DMS79 treated with DMSO at 0.1 percent for 48 hours (cell line): Measurements from ENCODE around the gene FLVCR1.
"Not testable (repeated sequence)": the region's sequence is repeated elsewhere in the genome, so short reads cannot be mapped to it uniquely, and the experiment has no call there.

Source experiments
- DNase-seq: peaks from one replicate; lab custom pipeline; 2025; lab: John Stamatoyannopoulos, UW

FLVCR1 gene

GRCh38 chr1:212857992-212858460, at the start of gene FLVCR1:
FLVCR1 (plus strand) TSS chr1:212858275; CDS start chr1:212858453, 178 bp downstream.
- DNase-seq = peak; percentile 95

DNA sequence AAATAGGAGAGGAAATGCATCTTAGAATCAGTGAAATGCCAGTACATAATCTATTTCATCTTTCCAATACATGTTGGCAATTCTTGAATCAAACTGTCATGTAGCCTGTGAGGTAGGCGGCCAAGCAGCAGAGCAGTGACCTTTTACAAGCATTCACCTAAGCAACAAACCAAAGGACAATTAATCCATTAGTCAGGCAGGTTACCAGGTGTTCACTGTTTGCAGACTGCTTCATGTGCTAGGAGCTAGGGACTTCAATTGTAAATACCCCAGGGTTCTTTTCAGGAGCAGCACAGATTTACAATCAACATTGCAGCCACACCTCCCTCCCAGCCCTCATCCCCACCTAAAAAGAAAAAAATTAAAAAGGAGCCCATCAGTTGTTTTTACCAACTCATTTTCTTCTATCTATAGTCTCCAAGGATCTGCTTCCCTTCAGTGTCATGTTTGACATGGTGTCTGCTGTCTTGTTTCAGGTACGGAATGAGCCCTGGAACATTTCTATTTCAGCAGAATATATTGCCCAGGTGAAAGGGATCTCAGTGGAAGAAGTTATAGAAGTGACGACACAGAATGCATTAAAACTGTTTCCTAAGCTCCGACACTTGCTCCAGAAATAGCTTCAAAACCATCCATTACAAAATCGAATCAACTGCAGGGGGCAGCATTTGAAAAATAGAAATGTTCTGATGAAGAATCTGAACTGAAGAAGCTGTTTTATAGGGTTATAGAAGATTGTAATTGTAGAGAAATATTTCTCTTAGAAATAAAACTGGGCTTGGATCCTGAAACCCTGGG, 43.3 kb upstream of the FLVCR1 start:
- DNase-seq = no peak

DNA sequence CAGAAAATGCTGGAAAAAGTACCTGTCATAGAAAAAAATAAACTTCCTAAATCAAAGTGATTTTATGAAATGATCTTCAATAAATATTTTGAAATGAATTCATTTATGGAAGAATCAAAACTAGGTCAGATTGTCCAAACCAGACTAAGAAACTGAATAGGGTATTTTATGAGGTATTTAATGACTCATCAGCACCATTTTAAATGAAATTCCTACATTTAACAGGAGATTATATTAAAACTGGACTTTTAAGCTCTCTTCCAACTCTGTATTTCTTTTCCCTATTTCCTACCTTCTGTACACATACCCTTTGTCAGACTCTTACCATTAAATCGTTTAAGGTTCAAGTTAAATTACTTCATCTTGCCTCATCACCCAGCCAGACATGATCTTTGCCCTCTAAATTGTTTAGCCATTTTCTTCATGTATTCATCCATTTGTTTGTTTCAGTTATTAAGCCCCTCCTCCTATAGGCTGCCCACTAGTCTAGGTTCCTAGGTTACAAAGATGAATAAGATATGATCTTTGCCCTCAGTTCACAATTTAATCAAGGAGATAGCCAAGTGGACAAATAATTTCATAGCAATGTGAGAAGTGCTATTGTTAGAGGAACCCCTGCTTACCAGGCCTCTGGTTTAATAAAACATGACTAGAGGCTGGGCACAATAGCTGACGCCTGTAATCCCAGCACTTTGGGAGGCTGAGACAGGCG, 41.4 kb upstream of the FLVCR1 start:
- no peak for DNase-seq

DNA sequence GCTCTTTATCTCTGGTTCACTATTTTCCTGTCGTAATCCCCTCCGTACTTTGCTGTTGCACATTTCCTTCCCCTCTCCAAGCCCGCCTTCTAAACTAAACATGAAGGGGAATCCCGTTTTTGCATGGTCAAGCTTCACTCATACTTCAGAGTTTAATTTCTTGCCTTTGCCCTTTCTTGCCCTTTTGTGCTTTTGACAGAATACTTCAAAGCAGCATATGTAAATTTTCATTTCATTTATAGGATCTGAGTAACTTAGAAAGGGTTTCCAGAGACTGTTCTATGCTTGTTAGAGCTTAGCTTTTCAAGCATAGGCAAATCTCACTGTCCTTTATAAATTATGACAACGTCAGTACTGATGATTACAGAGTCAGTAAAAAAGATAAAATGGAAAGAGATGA, 38.3 kb upstream of the FLVCR1 start:
- DNase-seq = no peak

GRCh38 chr1:212820969-212821368, 37.1 kb upstream of the FLVCR1 start:
- DNase-seq = no peak

DNA sequence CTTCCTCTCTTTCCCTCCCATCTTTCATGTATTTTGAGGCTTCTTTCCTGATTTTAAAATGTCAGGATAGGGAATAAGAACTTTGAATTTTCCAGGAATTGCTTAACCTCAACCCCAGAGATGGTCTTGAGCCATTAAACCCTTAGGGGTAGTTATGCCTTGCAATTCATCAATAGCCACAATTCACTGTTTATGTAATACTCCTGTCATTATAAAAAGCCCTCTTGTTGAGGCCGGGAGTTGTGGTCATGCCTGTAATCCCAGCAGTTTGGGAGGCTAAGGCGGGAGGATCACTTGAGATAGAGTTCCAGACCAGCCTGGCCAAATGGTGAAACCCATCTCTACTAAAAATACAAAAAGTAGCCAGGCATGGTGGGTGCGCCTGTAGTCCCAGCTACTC, 35.1 kb upstream of the FLVCR1 start:
- DNase-seq = no peak

- no peak for DNase-seq
Observed at GRCh38 chr1:212824201-212824600, 33.9 kb upstream of the FLVCR1 start.

- no peak for DNase-seq
Observed at GRCh38 chr1:212825798-212826452, 32.1 kb upstream of the FLVCR1 start.

- DNase-seq = no peak
Observed at GRCh38 chr1:212827171-212827776, 30.8 kb upstream of the FLVCR1 start.

GRCh38 chr1:212827831-212828278, 30.2 kb upstream of the FLVCR1 start:
- DNase-seq = no peak

DNA sequence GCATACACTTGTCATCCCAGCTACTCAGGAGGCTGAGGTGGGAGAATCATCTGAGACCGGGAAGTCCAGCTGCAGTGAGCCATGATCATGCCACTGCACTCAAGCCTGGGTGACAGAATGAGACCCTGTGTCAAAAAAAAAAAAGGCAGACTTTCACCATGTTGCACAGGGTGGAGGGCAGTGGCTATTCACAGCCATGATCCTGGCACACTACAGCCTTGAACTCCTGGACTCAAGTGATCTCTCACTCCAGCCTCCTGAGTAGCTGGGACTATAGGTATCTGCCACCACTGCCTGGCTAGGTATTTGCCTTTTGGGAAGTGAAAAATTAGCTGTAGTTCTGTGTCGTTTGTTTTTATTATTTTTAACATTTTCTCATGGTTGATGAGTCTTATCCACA, 29.7 kb upstream of the FLVCR1 start:
- no peak for DNase-seq

DNA sequence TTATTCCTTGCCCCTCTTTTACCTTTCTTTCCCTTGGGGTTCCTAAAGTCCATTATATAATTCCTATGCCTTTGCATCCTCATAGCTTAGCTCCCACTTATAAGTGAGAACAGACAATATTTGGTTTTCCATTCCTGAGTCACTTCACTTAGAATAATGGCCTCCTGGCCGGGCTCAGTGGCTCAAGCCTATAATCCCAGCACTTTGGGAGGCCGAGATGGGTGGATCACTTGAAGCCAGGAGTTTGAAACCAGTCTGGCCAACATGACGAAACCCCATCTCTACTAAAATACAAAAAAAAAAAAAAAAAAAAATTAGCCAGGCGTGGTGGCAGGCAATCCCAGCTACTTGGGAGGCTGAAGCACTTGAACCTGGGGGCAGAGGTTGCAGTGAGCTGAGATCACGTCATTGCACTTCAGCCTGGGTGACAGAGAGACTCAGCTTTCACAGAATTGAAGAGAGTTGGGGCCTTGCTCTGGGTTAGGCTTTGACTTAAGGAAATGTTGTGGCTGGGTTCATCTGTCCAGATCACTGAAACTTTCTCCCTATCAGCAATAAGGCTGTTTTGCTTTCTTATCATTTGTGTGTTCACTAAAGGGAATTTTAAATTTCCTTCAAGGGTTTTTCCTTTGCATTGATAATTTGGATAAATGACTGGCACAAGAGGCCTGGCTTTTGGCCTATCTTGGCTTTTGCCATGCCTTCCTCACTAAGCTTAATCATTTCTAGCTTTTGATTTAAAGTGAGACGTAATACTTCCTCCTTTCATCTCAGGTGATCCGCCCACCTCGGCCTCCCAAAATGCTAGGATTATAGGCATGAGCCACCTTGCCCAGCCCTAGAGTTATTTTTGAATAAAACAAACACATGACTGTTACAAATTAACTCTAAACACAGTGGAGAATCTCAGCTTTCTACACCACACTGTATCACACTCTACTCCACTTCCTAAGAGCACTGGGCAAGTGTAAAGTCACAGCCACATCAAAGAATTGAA, 24.6 kb upstream of the FLVCR1 start:
- DNase-seq = not testable (repeated sequence)

GRCh38 chr1:212838145-212838544, 19.9 kb upstream of the FLVCR1 start:
- no peak for DNase-seq

DNA sequence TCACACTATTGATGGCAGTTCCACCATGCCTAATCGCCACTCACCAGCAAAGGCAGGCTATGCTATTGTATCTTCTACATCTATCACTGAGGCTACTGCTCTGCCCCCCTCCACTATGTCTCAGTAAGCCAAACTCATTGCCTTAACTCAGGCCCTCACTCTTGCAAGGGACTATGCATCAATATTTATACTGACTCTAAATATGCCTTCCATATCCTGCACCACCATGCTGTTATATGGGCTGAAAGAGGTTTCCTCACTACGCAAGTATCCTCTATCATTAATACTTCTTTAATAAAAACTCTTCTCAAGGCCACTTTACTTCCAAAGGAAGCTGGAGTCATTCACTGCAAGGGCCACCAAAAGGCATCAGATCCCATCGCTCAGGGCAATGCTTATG, 13.6 kb upstream of the FLVCR1 start:
- DNase-seq = not testable (repeated sequence)

- DNase-seq = no peak
Observed at GRCh38 chr1:212847549-212847948, 10.5 kb upstream of the FLVCR1 start, which contains the start of gene SPATA45. SPATA45 (minus strand) TSS chr1:212847649; CDS start chr1:212836149, 11,500 bp downstream.

DNA sequence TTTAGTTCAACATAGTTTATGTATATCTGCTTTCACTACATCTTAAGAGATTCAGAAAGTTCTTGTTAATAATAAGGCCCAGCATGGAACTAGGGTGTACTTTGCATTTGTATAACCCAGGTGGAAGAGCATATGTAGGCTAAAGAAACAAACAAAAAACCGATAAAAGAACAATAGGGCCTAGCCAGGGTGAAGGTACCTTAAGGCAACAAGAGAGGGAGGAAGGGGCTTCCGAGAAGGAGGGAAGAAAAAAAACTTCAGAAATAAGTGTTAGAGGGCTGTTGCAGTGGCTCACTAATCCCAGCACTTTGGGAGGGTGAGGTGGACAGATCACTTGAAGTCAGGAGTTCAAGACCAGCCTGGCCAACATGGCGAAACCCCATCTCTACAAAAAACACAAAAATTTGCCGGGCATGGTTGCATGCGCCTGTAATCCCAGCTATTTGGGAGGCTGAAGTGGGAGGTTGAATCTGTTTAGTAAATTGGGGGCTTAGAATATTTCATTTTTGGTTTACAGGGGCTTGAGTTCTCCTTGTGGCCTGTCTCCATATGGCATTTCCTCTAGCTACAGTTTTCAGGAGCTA, 5.9 kb upstream of the FLVCR1 start:
- DNase-seq = no peak

GRCh38 chr1:212853658-212854057, 4.4 kb upstream of the FLVCR1 start:
- no peak for DNase-seq

- no peak for DNase-seq
Observed at GRCh38 chr1:212856755-212857154, 1.3 kb upstream of the FLVCR1 start.

DNA sequence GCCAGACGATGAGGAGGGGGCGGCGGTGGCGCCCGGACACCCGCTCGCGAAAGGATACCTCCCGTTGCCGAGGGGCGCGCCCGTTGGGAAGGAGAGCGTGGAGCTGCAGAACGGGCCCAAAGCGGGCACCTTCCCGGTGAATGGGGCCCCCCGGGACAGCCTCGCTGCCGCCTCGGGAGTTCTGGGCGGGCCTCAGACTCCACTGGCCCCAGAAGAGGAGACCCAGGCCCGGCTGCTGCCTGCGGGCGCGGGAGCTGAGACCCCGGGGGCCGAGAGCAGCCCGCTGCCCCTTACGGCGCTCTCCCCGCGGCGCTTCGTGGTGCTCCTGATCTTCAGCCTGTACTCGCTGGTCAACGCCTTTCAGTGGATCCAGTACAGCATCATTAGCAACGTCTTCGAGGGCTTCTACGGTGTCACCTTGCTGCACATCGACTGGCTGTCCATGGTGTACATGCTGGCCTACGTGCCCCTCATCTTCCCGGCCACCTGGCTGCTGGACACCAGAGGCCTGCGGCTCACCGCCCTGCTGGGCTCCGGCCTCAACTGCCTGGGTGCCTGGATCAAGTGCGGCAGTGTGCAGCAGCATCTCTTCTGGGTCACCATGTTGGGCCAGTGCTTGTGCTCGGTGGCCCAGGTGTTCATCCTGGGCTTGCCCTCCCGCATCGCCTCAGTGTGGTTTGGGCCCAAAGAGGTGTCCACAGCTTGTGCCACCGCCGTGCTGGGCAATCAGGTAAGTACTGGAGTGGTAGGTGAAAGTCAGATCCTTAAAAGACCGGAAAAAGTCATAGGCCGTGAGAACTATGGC, 588 bp downstream of the FLVCR1 start:
- DNase-seq = peak; percentile 43
